ENCODE measurements around the gene FUZ.

Gene FUZ

DNA sequence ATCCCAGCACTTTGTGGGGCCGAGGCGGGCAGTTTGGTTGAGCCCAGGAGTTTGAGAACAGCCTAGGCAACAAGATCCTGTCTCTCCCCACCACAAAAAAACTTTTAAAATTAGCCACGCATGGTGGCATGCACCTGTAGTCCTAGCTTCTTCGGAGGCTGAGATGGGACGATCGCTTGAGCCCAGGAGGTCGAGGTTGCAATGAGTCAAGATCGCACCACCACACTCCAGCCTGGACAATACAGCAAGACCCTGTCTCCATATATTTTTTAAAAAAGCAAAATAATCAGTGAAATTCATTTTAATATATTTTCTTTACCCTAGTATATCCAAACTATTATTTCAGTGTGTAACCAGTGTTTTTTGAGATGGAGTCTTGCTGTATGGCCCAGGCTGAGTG is 38.1 kb downstream of the FUZ start:
- TF ChIP-seq ZFX (IDR thresholded peaks at IDR 0.05): no peak
- TF ChIP-seq, protein P1, sequence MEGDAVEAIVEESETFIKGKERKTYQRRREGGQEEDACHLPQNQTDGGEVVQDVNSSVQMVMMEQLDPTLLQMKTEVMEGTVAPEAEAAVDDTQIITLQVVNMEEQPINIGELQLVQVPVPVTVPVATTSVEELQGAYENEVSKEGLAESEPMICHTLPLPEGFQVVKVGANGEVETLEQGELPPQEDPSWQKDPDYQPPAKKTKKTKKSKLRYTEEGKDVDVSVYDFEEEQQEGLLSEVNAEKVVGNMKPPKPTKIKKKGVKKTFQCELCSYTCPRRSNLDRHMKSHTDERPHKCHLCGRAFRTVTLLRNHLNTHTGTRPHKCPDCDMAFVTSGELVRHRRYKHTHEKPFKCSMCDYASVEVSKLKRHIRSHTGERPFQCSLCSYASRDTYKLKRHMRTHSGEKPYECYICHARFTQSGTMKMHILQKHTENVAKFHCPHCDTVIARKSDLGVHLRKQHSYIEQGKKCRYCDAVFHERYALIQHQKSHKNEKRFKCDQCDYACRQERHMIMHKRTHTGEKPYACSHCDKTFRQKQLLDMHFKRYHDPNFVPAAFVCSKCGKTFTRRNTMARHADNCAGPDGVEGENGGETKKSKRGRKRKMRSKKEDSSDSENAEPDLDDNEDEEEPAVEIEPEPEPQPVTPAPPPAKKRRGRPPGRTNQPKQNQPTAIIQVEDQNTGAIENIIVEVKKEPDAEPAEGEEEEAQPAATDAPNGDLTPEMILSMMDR (conservative IDR thresholded peaks at IDR 0.05): no peak
- H3K27ac ChIP-seq: no peak overlapping the region

- no peak overlapping the region for H3K27ac ChIP-seq
- no peak for TF ChIP-seq ZFX (IDR thresholded peaks at IDR 0.05)
- TF ChIP-seq, protein P1 (conservative IDR thresholded peaks at IDR 0.05): no peak
Observed at GRCh38 chr19:49773663-49774350, 39.3 kb downstream of the FUZ start.

GRCh38 chr19:49772850-49773432 is 40.2 kb downstream of the FUZ start:
- TF ChIP-seq, protein P1 (conservative IDR thresholded peaks at IDR 0.05): no peak
- TF ChIP-seq ZFX (IDR thresholded peaks at IDR 0.05): no peak
- H3K27ac ChIP-seq: no peak overlapping the region

DNA sequence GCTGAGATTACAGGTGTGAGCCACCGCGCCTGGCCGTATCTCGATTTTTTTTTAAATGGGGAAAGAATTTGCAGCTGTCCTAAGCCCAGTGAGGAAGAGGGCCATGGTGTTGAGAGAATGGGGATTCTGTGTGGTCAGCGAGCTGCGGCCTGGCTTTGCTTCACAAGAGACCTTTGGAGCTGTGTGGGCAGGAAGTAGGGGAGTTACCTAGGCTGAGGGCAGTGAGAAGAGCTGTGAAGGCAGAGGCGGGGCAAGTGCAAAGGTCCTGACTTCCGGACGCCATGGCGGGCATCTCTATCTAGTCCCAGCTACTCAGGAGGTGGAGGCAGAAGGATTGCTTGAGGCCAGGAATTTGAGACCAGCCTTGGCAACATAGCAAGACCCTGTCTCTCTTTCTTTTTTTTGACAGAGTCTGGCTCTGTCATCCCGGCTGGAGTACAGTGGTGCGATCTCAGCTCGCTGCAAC is 41.4 kb downstream of the FUZ start:
- no peak overlapping the region for H3K27ac ChIP-seq
- TF ChIP-seq, protein P1 (conservative IDR thresholded peaks at IDR 0.05): no peak
- no peak for TF ChIP-seq ZFX (IDR thresholded peaks at IDR 0.05)

GRCh38 chr19:49770529-49770928 is 42.6 kb downstream of the FUZ start:
- H3K27ac ChIP-seq: no peak overlapping the region
- TF ChIP-seq ZFX (IDR thresholded peaks at IDR 0.05): no peak
- TF ChIP-seq, protein P1 (conservative IDR thresholded peaks at IDR 0.05): no peak

GRCh38 chr19:49767967-49768581 is 45.0 kb downstream of the FUZ start:
- H3K27ac ChIP-seq: peak overlapping the region; percentile 75
- TF ChIP-seq, protein P1 (conservative IDR thresholded peaks at IDR 0.05): no peak
- no peak for TF ChIP-seq ZFX (IDR thresholded peaks at IDR 0.05)

DNA sequence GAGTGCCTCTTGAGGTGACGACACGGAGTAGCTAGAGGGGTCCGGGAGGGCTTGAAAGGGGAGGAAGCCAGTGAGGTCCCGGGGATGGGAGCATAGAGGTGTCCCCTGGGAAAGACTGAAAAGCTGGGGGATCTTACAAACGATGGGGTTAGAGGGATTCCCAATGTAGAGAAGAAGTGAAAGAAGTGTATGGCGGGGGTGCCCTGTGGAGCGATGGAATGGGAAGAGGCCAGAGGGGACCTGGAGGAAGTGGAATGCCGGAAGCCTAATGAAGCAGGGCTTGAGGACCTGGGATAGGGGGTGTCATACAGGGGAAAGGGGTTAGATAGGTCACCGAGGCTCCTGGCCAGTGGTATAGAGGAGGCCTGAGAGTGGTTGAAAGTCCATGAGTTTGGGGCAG is 45.7 kb downstream of the FUZ start:
- H3K27ac ChIP-seq: peak overlapping the region; percentile 75
- TF ChIP-seq, protein P1 (conservative IDR thresholded peaks at IDR 0.05): no peak
- TF ChIP-seq ZFX (IDR thresholded peaks at IDR 0.05): no peak

Measured in C4-2B (cell line).